ENCODE data around the gene NRXN2. TPM values are rescaled to one million over a fixed set of nuclear protein-coding genes. Genes with fewer than 3 reads are reported as not detected.

NRXN2 gene
- polyA plus RNA-seq, 2 donors, result 0.24 to 0.44 TPM

DNA sequence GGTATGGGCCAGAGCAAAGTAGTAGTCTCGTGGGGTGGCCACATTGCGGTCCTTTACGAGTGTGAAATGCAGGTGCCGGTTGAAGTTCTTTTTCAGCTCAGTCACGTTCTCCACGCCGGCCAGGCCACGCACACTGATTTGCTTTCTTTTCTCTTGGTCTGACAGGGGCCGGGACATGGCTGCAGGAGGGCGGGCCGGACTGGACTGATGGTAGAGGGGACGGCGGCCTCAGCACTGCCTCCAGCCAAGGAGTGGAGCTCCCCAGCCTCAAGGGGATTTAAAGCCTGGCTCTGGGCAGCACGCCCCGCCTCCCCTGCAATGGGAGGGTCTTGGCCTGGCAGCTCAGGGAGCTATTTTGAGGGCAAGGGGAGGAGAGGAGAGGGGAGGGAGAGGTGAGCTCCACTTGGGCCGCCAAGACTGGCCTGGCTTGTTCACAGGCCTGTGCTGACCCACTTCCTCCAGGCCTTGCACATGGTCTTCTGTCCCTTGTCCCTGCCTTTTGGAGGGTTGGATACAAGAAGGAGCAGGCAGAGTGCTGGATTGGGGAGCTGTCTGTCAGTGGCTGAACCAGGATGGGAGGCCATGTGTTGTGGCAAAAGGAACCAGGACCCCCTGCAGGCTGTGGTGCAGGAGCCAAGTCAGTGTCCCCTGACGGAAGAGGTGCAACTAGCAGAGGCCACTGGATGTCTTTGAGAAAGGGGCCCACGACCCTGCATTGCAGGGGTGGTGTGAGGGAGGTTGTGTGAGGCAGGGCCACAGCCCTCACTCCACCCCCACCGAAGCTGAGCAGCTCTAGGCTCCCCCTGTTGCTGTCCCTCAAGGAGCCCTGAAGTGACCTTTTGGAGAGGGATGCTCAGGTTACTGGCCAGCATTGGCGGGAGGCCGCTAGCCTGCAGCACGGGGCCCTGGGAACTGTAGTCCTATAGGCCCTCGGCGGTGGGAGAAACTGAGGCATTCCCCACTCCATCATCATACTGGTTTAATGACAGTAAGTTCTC, 37.0 kb upstream of the NRXN2 start, which contains the start of gene PYGM:
Gene PYGM, minus strand, starts transcription at position 253 of the 998 bp plus-strand sequence. Its CDS starts 76 bp downstream, at position 177.
- 52 to 53% methylated on average over 24 of the region's 24 CpGs for WGBS, 2 donors
- H3K27me3 ChIP-seq (ENCODE audit: control insufficient read depth in 1 of 2, insufficient read depth in 2 of 2, low read length in 2 of 2), result no peaks in the 10 kb centered on the region
- peak within 1 kb of the TSS; percentile 42 to 75 for H3K27ac ChIP-seq (ENCODE audit: low read depth in 2 of 2, low read length in 1 of 2)
- H3K9me3 ChIP-seq (ENCODE audit: control insufficient read depth in 2 of 2, insufficient read depth in 1 of 2, low read depth in 1 of 2, low read length in 1 of 2), result no peaks in the 10 kb centered on the region
- H3K4me3 ChIP-seq (ENCODE audit: low read depth in 1 of 2, low read length in 2 of 2), result no peak within 1 kb of the TSS
- H3K4me1 ChIP-seq (ENCODE audit: control insufficient read depth in 2 of 2, insufficient read depth in 2 of 2, low read length in 1 of 2), result peaks cover 8 to 12% of the 10 kb centered on the region in 2 donors
- H3K36me3 ChIP-seq (ENCODE audit: control insufficient read depth in 2 of 2, insufficient read depth in 2 of 2, low read length in 1 of 2), result peaks cover 0 to 24% of the 10 kb centered on the region in 2 donors

- H3K27me3 ChIP-seq (ENCODE audit: control insufficient read depth in 1 of 2, insufficient read depth in 2 of 2, low read length in 2 of 2), result no peaks in the 10 kb centered on the region
- 69 to 72% methylated on average over 21 of the region's 21 CpGs for WGBS, 2 donors
- peak overlapping the region; percentile 37 to 75 for H3K27ac ChIP-seq (ENCODE audit: low read depth in 2 of 2, low read length in 1 of 2)
- peaks cover 8 to 12% of the 10 kb centered on the region in 2 donors for H3K4me1 ChIP-seq (ENCODE audit: control insufficient read depth in 2 of 2, insufficient read depth in 2 of 2, low read length in 1 of 2)
- H3K36me3 ChIP-seq (ENCODE audit: control insufficient read depth in 2 of 2, insufficient read depth in 2 of 2, low read length in 1 of 2), result peaks cover 0 to 22% of the 10 kb centered on the region in 2 donors
- no peaks in the 10 kb centered on the region for H3K9me3 ChIP-seq (ENCODE audit: control insufficient read depth in 2 of 2, insufficient read depth in 1 of 2, low read depth in 1 of 2, low read length in 1 of 2)
- no peak overlapping the region for H3K4me3 ChIP-seq (ENCODE audit: low read depth in 1 of 2, low read length in 2 of 2)
Observed at GRCh38 chr11:64759131-64759721, 36.2 kb upstream of the NRXN2 start.

- no peaks in the 10 kb centered on the region for H3K9me3 ChIP-seq (ENCODE audit: control insufficient read depth in 2 of 2, insufficient read depth in 1 of 2, low read depth in 1 of 2, low read length in 1 of 2)
- H3K36me3 ChIP-seq (ENCODE audit: control insufficient read depth in 2 of 2, insufficient read depth in 2 of 2, low read length in 1 of 2), result peaks cover 0 to 15% of the 10 kb centered on the region in 2 donors
- 85 to 87% methylated on average over 15 of the region's 15 CpGs for WGBS, 2 donors
- peaks cover 6 to 10% of the 10 kb centered on the region in 2 donors for H3K4me1 ChIP-seq (ENCODE audit: control insufficient read depth in 2 of 2, insufficient read depth in 2 of 2, low read length in 1 of 2)
- H3K27ac ChIP-seq (ENCODE audit: low read depth in 2 of 2, low read length in 1 of 2), result no peak overlapping the region
- no peak overlapping the region for H3K4me3 ChIP-seq (ENCODE audit: low read depth in 1 of 2, low read length in 2 of 2)
- H3K27me3 ChIP-seq (ENCODE audit: control insufficient read depth in 1 of 2, insufficient read depth in 2 of 2, low read length in 2 of 2), result no peaks in the 10 kb centered on the region
Observed at GRCh38 chr11:64758330-64759079, 35.5 kb upstream of the NRXN2 start.

- Histone ChIP-seq H3K4me1 (ENCODE audit: control insufficient read depth in 2 of 2, insufficient read depth in 2 of 2, low read length in 1 of 2) (peaks cover under 1 to 5% of the 10 kb centered on the region in 2 donors), H3K4me3 (ENCODE audit: low read depth in 1 of 2, low read length in 2 of 2) (no peak overlapping the region), H3K9me3 (ENCODE audit: control insufficient read depth in 2 of 2, insufficient read depth in 1 of 2, low read depth in 1 of 2, low read length in 1 of 2) (no peaks in the 10 kb centered on the region), H3K36me3 (ENCODE audit: control insufficient read depth in 2 of 2, insufficient read depth in 2 of 2, low read length in 1 of 2) (peaks cover 0 to 11% of the 10 kb centered on the region in 2 donors), H3K27ac (ENCODE audit: low read depth in 2 of 2, low read length in 1 of 2) (no peak overlapping the region), H3K27me3 (ENCODE audit: control insufficient read depth in 1 of 2, insufficient read depth in 2 of 2, low read length in 2 of 2) (no peaks in the 10 kb centered on the region)
- 82 to 85% methylated on average over 19 of the region's 19 CpGs for WGBS, 2 donors
Observed at GRCh38 chr11:64757549-64758329, 34.7 kb upstream of the NRXN2 start.

DNA sequence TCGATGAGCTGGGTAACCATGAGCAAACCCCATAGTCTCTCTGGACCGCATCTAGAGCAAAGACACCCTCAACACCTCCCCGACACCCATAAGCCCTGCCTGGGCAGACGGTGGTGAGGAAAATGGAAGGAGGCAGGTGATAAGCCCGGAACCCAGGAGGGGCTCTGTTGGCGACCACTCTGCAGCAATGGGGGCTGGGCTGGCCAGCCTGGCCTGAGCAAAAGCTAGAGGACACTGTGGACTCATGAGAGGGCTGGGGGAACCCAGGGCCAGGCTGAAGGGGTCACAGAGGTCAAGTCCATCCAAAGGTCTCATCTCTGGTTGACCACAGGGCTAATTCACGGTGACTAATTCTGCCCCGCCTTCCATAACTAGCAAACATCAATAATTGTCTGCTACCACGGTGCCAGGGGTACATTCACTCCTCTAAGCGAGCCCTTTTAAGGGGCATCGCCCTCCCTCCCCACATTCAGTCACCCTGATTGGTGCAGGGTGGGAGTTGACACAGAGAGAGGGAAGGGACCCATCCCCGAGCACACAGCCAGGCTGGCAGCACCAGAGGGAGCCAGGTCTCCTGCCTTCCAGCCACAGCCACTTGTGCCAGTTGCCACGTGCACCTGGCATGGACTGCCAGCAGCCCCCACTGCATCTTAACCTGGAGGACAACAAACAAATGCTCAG, 32.8 kb upstream of the NRXN2 start:
- peaks cover 0 to 3% of the 10 kb centered on the region in 2 donors for H3K36me3 ChIP-seq (ENCODE audit: control insufficient read depth in 2 of 2, insufficient read depth in 2 of 2, low read length in 1 of 2)
- no peak overlapping the region for H3K4me3 ChIP-seq (ENCODE audit: low read depth in 1 of 2, low read length in 2 of 2)
- no peaks in the 10 kb centered on the region for H3K9me3 ChIP-seq (ENCODE audit: control insufficient read depth in 2 of 2, insufficient read depth in 1 of 2, low read depth in 1 of 2, low read length in 1 of 2)
- no peaks in the 10 kb centered on the region for H3K4me1 ChIP-seq (ENCODE audit: control insufficient read depth in 2 of 2, insufficient read depth in 2 of 2, low read length in 1 of 2)
- no peak overlapping the region for H3K27ac ChIP-seq (ENCODE audit: low read depth in 2 of 2, low read length in 1 of 2)
- H3K27me3 ChIP-seq (ENCODE audit: control insufficient read depth in 1 of 2, insufficient read depth in 2 of 2, low read length in 2 of 2), result no peaks in the 10 kb centered on the region
- 80 to 81% methylated on average over 13 of the region's 13 CpGs for WGBS, 2 donors

- Histone ChIP-seq H3K4me1 (ENCODE audit: control insufficient read depth in 2 of 2, insufficient read depth in 2 of 2, low read length in 1 of 2) (no peaks in the 10 kb centered on the region), H3K36me3 (ENCODE audit: control insufficient read depth in 2 of 2, insufficient read depth in 2 of 2, low read length in 1 of 2) (peaks cover 0 to 3% of the 10 kb centered on the region in 2 donors), H3K9me3 (ENCODE audit: control insufficient read depth in 2 of 2, insufficient read depth in 1 of 2, low read depth in 1 of 2, low read length in 1 of 2) (no peaks in the 10 kb centered on the region), H3K27ac (ENCODE audit: low read depth in 2 of 2, low read length in 1 of 2) (no peak overlapping the region), H3K4me3 (ENCODE audit: low read depth in 1 of 2, low read length in 2 of 2) (no peak overlapping the region), H3K27me3 (ENCODE audit: control insufficient read depth in 1 of 2, insufficient read depth in 2 of 2, low read length in 2 of 2) (no peaks in the 10 kb centered on the region)
- 91 to 93% methylated on average over 20 to 21 of the region's 21 CpGs for WGBS, 2 donors
Observed at GRCh38 chr11:64754919-64755662, 32.1 kb upstream of the NRXN2 start.

DNA sequence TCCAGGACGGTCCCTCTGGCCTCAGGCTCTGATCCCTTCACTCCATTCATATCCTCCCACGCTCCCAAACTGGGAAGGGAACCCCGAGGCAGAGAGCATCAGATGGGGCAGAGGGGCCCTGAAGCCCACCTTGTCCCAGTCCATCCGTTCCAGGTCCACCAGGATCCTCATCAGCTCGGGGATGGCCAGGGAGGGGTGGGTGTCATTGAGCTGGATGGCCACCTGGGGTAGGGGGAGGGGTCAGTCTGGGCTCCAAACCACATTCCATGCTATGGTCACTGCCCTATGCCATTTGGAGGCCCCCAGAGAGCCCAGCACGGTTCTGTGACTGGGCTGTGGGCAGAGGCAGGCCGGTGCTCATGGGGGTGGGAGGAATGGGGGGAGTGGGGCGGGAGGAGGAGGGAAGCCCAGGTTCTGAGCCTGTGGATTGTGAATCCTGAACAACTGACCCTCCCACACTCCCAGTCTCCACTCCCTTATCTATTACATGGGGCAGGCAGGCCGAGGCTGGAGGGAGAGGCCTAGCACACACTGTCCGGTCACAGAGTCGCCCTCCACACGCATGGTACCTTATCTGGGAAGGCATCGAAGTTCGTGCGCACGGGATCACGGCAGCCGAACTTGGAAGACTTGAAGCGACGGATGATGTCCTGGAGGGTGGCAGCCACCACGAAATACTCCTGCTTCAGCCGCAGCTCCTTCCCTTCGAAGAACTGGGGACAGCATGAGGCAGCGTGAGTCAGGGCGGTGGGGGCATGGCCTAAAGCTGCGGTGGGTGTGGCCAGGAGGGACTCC, 31.3 kb upstream of the NRXN2 start:
- 88 to 89% methylated on average over 26 of the region's 26 CpGs for WGBS, 2 donors
- no peaks in the 10 kb centered on the region for H3K4me1 ChIP-seq (ENCODE audit: control insufficient read depth in 2 of 2, insufficient read depth in 2 of 2, low read length in 1 of 2)
- H3K36me3 ChIP-seq (ENCODE audit: control insufficient read depth in 2 of 2, insufficient read depth in 2 of 2, low read length in 1 of 2), result peaks cover 0 to 3% of the 10 kb centered on the region in 2 donors
- no peak overlapping the region for H3K4me3 ChIP-seq (ENCODE audit: low read depth in 1 of 2, low read length in 2 of 2)
- H3K27ac ChIP-seq (ENCODE audit: low read depth in 2 of 2, low read length in 1 of 2), result no peak overlapping the region
- no peaks in the 10 kb centered on the region for H3K27me3 ChIP-seq (ENCODE audit: control insufficient read depth in 1 of 2, insufficient read depth in 2 of 2, low read length in 2 of 2)
- H3K9me3 ChIP-seq (ENCODE audit: control insufficient read depth in 2 of 2, insufficient read depth in 1 of 2, low read depth in 1 of 2, low read length in 1 of 2), result no peaks in the 10 kb centered on the region

All from esophagus (tissue), 2 donors.